Gastrocnemius medialis (tissue), 4 donors: ENCODE measurements around the gene SF1. TPM values are rescaled to one million over a fixed set of nuclear protein-coding genes. Genes with fewer than 3 reads are reported as not detected.

Source experiments
- ATAC-seq, 2 donors: fragments of 150-250 bp; one replicate each; pipeline ENCODE4 v1.9.1; 2016
- DNase-seq, 2 donors: peaks; one replicate each; pipeline ENCODE4 v3.0.0-alpha.2; 2019
- H3K27ac ChIP-seq, 4 donors: fragments of 200-600 bp; sonication (generic); 1 replicate in 1 of 4; 2 replicates in 3 of 4; pipeline ENCODE4 v1.5.1; 2016 to 2018; ENCODE audit warnings: mild to moderate bottlenecking in 2 of 4, moderate library complexity in 1 of 4
- H3K27me3 ChIP-seq, 3 donors: fragments of 200-600 bp; sonication (generic) in 2 of 3; 1 replicate in 1 of 3; 2 replicates in 2 of 3; pipeline versions ENCODE4 v1.5.1 to v1.6.0; 2016 to 2019; ENCODE audit warnings: mild to moderate bottlenecking in 1 of 3, moderate library complexity in 1 of 3
- H3K36me3 ChIP-seq, 2 donors: fragments of 200-600 bp; sonication (generic) in 1 of 2; one replicate each; pipeline ENCODE4 v1.5.1; 2017 to 2018
- H3K4me1 ChIP-seq, 2 donors: fragments of 200-600 bp; sonication (generic) in 1 of 2; one replicate each; pipeline ENCODE4 v1.5.1; 2016 to 2017; ENCODE audit warnings: mild to moderate bottlenecking in 2 of 2
- H3K4me3 ChIP-seq, 4 donors: fragments of 200-600 bp; sonication (generic) in 3 of 4; 1 replicate in 1 of 4; 2 replicates in 3 of 4; pipeline ENCODE4 v1.5.1; 2016 to 2019; ENCODE audit warnings: mild to moderate bottlenecking in 2 of 4
- H3K9me3 ChIP-seq, 3 donors: fragments of 200-600 bp; sonication (generic) in 2 of 3; 1 replicate in 1 of 3; 2 replicates in 2 of 3; pipeline ENCODE4 v1.5.1; 2016 to 2019
- CTCF ChIP-seq, 5 experiments: fragments of 450-650 bp in 3 of 5; fragments of 200-600 bp in 2 of 5; sonication (generic) in 2 of 5; IDR thresholded peaks in 4 of 5; conservative IDR thresholded peaks in 1 of 5; 1 replicate in 4 of 5; 2 replicates in 1 of 5; pipeline ENCODE4 v1.5.1; 2016 to 2019; ENCODE audit warnings: antibody characterized with exemption in 5 of 5, mild to moderate bottlenecking in 3 of 5, moderate library complexity in 3 of 5
- POLR2A ChIP-seq, 2 donors: fragments of 450-650 bp; IDR thresholded peaks; one replicate each; pipeline ENCODE4 v1.6.1; 2017; ENCODE audit warnings: antibody characterized with exemption in 2 of 2, mild to moderate bottlenecking in 2 of 2, moderate library complexity in 2 of 2
- in situ Hi-C, 4 donors: fragments of 200-750 bp; cut with MboI; loops; one replicate each; pipeline versions ENCODE4 v1.15.0 to v1.8.0; 2017; ENCODE audit warnings: low sequenced_read_pairs in 4 of 4
- intact Hi-C: fragments of 100-400 bp; cut with DNase I; formaldehyde crosslinking; loops from one replicate; pipeline ENCODE4 v1.15.1; 2023; ENCODE audit warnings: low total_unique reads
- total RNA-seq, 4 donors: library from RNA; depleted of rRNA; stranded (reverse); fragments of >200 nt; gene quantifications; one replicate each; pipeline versions ENCODE4 v1.1.0 to v1.2.3, GENCODE V29; 2016

The SF1 gene
- total RNA-seq, 4 donors from 2014 or later: 171 to 249 (median 193) TPM

DNA sequence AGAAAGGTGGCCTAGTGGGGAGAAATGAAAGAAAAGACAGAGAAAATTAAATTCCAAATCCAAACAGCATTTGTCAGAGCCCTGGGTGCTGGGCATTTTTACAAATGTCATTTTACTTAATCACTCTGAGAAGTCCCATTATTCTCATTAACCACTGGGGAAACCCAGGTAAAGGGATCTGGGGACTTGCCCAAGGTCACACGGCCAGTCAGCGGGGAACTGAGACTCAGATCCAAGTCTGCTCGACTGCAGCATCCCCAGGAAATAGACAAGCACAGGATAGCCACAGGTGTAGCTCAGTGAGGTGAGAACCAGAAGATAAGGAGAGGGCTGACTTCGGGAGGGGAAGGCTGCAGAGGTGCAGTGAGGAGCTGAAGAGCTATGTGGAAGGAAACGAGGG, 63.2 kb downstream of the SF1 start:
- peaks cover 52 to 71% (median 57%) of the 10 kb centered on the region in 3 donors for H3K27me3 ChIP-seq
- ATAC-seq (no peak), DNase-seq (no peak)
- TF ChIP-seq CTCF (IDR thresholded peaks at IDR 0.05 in 4 of 5, conservative IDR thresholded peaks at IDR 0.05 in 1 of 5) (no peak), POLR2A (IDR thresholded peaks at IDR 0.05) (no peak)
- H3K4me3 ChIP-seq: no peak overlapping the region
- H3K4me1 ChIP-seq: no peaks in the 10 kb centered on the region
- no peak overlapping the region for H3K27ac ChIP-seq
- no peaks in the 10 kb centered on the region for H3K36me3 ChIP-seq
- in situ Hi-C loops: no loop called here
- H3K9me3 ChIP-seq: no peaks in the 10 kb centered on the region
- intact Hi-C loops: no loop called here

DNA sequence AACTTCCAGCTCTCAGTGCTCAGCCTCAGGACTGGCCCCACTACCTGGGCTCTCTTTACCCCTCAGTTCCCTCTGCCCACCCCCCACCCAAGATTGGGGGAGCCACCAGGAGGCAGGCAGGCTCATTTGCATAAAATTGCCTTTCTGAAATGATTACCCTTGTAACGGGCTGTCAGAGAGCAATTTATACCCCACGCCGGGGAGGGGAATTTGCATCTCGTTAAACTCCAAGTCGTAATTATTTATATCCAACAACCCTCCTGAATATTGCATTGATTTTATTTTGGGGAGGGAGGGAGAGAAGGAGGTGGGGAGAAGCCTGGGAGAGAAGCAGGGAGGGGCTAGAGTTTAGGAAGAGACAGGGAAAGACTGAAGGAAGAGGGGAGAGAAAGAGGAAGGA, 63.7 kb downstream of the SF1 start:
- no peaks in the 10 kb centered on the region for H3K36me3 ChIP-seq
- H3K4me1 ChIP-seq: no peaks in the 10 kb centered on the region
- TF ChIP-seq CTCF (IDR thresholded peaks at IDR 0.05 in 4 of 5, conservative IDR thresholded peaks at IDR 0.05 in 1 of 5): no peak
- no peak for TF ChIP-seq POLR2A (IDR thresholded peaks at IDR 0.05)
- ATAC-seq (no peak), DNase-seq (no peak)
- H3K27ac ChIP-seq: no peak overlapping the region
- H3K4me3 ChIP-seq: no peak overlapping the region
- H3K27me3 ChIP-seq: peaks cover 52 to 75% (median 58%) of the 10 kb centered on the region in 3 donors
- in situ Hi-C loops: no loop called here
- intact Hi-C loops: no loop called here
- no peaks in the 10 kb centered on the region for H3K9me3 ChIP-seq

Other genes with a start within 250 kb of the SF1 start
- gene SLC22A11, start 222.6 kb downstream of the SF1 start, total RNA-seq: not detected
- not detected for gene SLC22A12, start 187.3 kb downstream of the SF1 start, total RNA-seq
- gene NRXN2, start 55.3 kb downstream of the SF1 start, total RNA-seq: 1 to 10 TPM in 2 of 4 donors, under 1 TPM in 2; 0.15 to 6.2 (median 1.8) TPM
- 10 to 100 TPM in 1 of 4 donors, 1 to 10 TPM in 3; 2.9 to 10.9 (median 7.1) TPM for gene RASGRP2, start 34.4 kb downstream of the SF1 start, total RNA-seq
- 1,000 to 10,000 TPM in 3 of 4 donors, 100 to 1,000 TPM in 1; 881 to 2,858 (median 1,836) TPM for gene PYGM, start 18.6 kb downstream of the SF1 start, total RNA-seq
- 10 to 100 TPM in 1 of 4 donors, 1 to 10 TPM in 3; 4.3 to 14.8 (median 6.2) TPM for gene MAP4K2, start 24.7 kb upstream of the SF1 start, total RNA-seq
- gene MEN1, start 32.0 kb upstream of the SF1 start, total RNA-seq: 10 to 100 TPM in 2 of 4 donors, 1 to 10 TPM in 2; 7.4 to 12.2 (median 9.8) TPM
- gene CDC42BPG, start 66.1 kb upstream of the SF1 start, total RNA-seq: under 1 TPM in 2 of 4 donors, not detected in 2; 0.15 to 0.19 TPM
- 10 to 100 TPM; 24.8 to 46.2 (median 31.3) TPM for gene EHD1, start 100.1 kb upstream of the SF1 start, total RNA-seq
- gene ATG2A, start 138.7 kb upstream of the SF1 start, total RNA-seq: 10 to 100 TPM; 10.7 to 97.5 (median 37.9) TPM
- gene PPP2R5B, start 146.1 kb upstream of the SF1 start, total RNA-seq: 10 to 100 TPM; 17.2 to 34.2 (median 24.3) TPM
- not detected for gene GPHA2, start 157.4 kb upstream of the SF1 start, total RNA-seq
- not detected for gene MAJIN, start 193.6 kb upstream of the SF1 start, total RNA-seq
- gene BATF2, start 218.4 kb upstream of the SF1 start, total RNA-seq: 1 to 10 TPM in 3 of 4 donors, under 1 TPM in 1; 0.97 to 3.3 (median 2.3) TPM
- 100 to 1,000 TPM; 150 to 268 (median 170) TPM for gene ARL2, start 235.6 kb upstream of the SF1 start, total RNA-seq
- gene SNX15, start 248.9 kb upstream of the SF1 start, total RNA-seq: 10 to 100 TPM; 16.9 to 33.3 (median 25.9) TPM